Fibroblast of lung (primary cell): Measurements from ENCODE around the gene SCFD2. TPM values are rescaled to one million over a fixed set of nuclear protein-coding genes. Genes with fewer than 3 reads are reported as not detected.

Experiments
- DNase-seq, 2 donors: peaks; one replicate each; pipeline versions ENCODE4 v3.0.0 to v3.0.0-alpha.2; 2010; ENCODE audit warnings: low read depth in 2 of 2
- H2AFZ ChIP-seq: 2 replicates; pipeline ENCODE4 v1.5.1; 2012; ENCODE audit warnings: low read length, control low read depth, inconsistent platforms
- H3K27ac ChIP-seq: 2 replicates; pipeline ENCODE4 v1.5.1; 2011; ENCODE audit warnings: low read length, control low read depth; ENCODE audit not compliant: insufficient read depth
- H3K27me3 ChIP-seq: 2 replicates; pipeline ENCODE4 v1.5.1; 2011; ENCODE audit warnings: mild to moderate bottlenecking, low read length; ENCODE audit not compliant: control insufficient read depth, insufficient read depth
- H3K36me3 ChIP-seq: 2 replicates; pipeline ENCODE4 v1.5.1; 2011; ENCODE audit warnings: low read length; ENCODE audit not compliant: control insufficient read depth, insufficient read depth
- H3K4me1 ChIP-seq: 2 replicates; pipeline ENCODE4 v1.5.1; 2011; ENCODE audit warnings: low read length; ENCODE audit not compliant: control insufficient read depth, insufficient read depth; ENCODE audit errors: extremely low read depth
- H3K4me2 ChIP-seq: 2 replicates; pipeline ENCODE4 v1.5.1; 2011; ENCODE audit warnings: low read length, control low read depth; ENCODE audit not compliant: insufficient read depth; ENCODE audit errors: extremely low read depth
- H3K4me3 ChIP-seq, 4 experiments: fragments of 200-600 bp in 1 of 4; sonication (generic) in 1 of 4; replicated peaks in 1 of 4; 2 replicates each; pipeline ENCODE4 v1.5.1; 2011 to 2016; ENCODE audit warnings: low read length in 4 of 4, low read depth in 3 of 4, mild to moderate bottlenecking in 3 of 4, control low read depth in 2 of 4, inconsistent platforms in 1 of 4, mixed read lengths in 1 of 4; ENCODE audit not compliant: insufficient read depth in 1 of 4; ENCODE audit errors: control extremely low read depth in 1 of 4
- H3K79me2 ChIP-seq: 2 replicates; pipeline ENCODE4 v1.5.1; 2012; ENCODE audit warnings: mild to moderate bottlenecking, low read length, inconsistent platforms; ENCODE audit not compliant: control insufficient read depth, insufficient read depth
- H3K9ac ChIP-seq: 2 replicates; pipeline ENCODE4 v1.5.1; 2011; ENCODE audit warnings: mild to moderate bottlenecking, low read length, control low read depth; ENCODE audit not compliant: insufficient read depth
- H3K9me3 ChIP-seq: 2 replicates; pipeline ENCODE4 v1.5.1; 2012; ENCODE audit warnings: low read depth, low read length; ENCODE audit not compliant: control insufficient read depth, insufficient read depth
- H4K20me1 ChIP-seq: 2 replicates; pipeline ENCODE4 v1.5.1; 2011; ENCODE audit warnings: low read length; ENCODE audit not compliant: control insufficient read depth, insufficient read depth; ENCODE audit errors: extremely low read depth
- CTCF ChIP-seq, 2 donors: IDR thresholded peaks in 1 of 2; conservative IDR thresholded peaks in 1 of 2; 1 replicate in 1 of 2; 2 replicates in 1 of 2; pipeline ENCODE4 v1.5.1; 2011 to 2012; ENCODE audit warnings: low read length in 2 of 2, control low read depth in 1 of 2, inconsistent platforms in 1 of 2, low read depth in 1 of 2, mild to moderate bottlenecking in 1 of 2
- EZH2 ChIP-seq: IDR thresholded peaks from 2 replicates; pipeline ENCODE4 v1.5.1; 2012; ENCODE audit warnings: low read length, control low read depth, mild to moderate bottlenecking; ENCODE audit errors: missing control alignments
- polyA plus RNA-seq, 2 donors: library from polyadenylated mRNA; depleted of rRNA in 1 of 2; stranded (reverse) in 1 of 2; unstranded in 1 of 2; fragments of >200 nt; gene quantifications; 2 replicates each; pipeline ENCODE4 v1.2.1, GENCODE V29; 2011 to 2012; ENCODE audit warnings: missing spikeins in 1 of 2
- total RNA-seq: library from RNA; depleted of rRNA; stranded (reverse); fragments of >200 nt; gene quantifications from 2 replicates; pipeline ENCODE4 v1.2.1, GENCODE V29; 2014

SCFD2 gene
- total and polyA plus RNA-seq, 2 donors (not counting 1 experiment from before 2014, with no cell fraction given), result 16.2 to 23.1 TPM

- Histone ChIP-seq H3K9ac (no peak overlapping the region), H3K36me3 (no peaks in the 10 kb centered on the region), H3K79me2 (no peaks in the 10 kb centered on the region), H3K27ac (no peak overlapping the region), H3K27me3 (no peaks in the 10 kb centered on the region), H2AFZ (no peak overlapping the region), H4K20me1 (no peaks in the 10 kb centered on the region), H3K4me2 (no peak overlapping the region), H3K4me3 (no peak overlapping the region), H3K4me1 (peaks cover 12% of the 10 kb centered on the region), H3K9me3 (no peaks in the 10 kb centered on the region)
- TF ChIP-seq CTCF (conservative IDR thresholded peaks at IDR 0.05 in 1 of 2, IDR thresholded peaks at IDR 0.05 in 1 of 2; ENCODE audit: low read depth in 1 of 2, low read length in 2 of 2) (no peak), EZH2 (no peak)
- DNase-seq, result no peak
Observed at GRCh38 chr4:52998413-52998812, 367.4 kb downstream of the SCFD2 start.

GRCh38 chr4:52997132-52997416, 368.8 kb downstream of the SCFD2 start:
- H3K27ac ChIP-seq, result no peak overlapping the region
- peak; percentile 19 to 53 for DNase-seq
- peaks cover 12% of the 10 kb centered on the region for H3K4me1 ChIP-seq
- no peak overlapping the region for H3K4me3 ChIP-seq
- no peaks in the 10 kb centered on the region for H3K36me3 ChIP-seq
- no peak overlapping the region for H3K9ac ChIP-seq
- H3K4me2 ChIP-seq, result no peak overlapping the region
- no peak overlapping the region for H2AFZ ChIP-seq
- no peaks in the 10 kb centered on the region for H3K79me2 ChIP-seq
- H3K9me3 ChIP-seq, result no peaks in the 10 kb centered on the region
- no peaks in the 10 kb centered on the region for H3K27me3 ChIP-seq
- no peaks in the 10 kb centered on the region for H4K20me1 ChIP-seq
- TF ChIP-seq CTCF (conservative IDR thresholded peaks at IDR 0.05 in 1 of 2, IDR thresholded peaks at IDR 0.05 in 1 of 2; ENCODE audit: low read depth in 1 of 2, low read length in 2 of 2) (no peak), EZH2 (no peak)

DNA sequence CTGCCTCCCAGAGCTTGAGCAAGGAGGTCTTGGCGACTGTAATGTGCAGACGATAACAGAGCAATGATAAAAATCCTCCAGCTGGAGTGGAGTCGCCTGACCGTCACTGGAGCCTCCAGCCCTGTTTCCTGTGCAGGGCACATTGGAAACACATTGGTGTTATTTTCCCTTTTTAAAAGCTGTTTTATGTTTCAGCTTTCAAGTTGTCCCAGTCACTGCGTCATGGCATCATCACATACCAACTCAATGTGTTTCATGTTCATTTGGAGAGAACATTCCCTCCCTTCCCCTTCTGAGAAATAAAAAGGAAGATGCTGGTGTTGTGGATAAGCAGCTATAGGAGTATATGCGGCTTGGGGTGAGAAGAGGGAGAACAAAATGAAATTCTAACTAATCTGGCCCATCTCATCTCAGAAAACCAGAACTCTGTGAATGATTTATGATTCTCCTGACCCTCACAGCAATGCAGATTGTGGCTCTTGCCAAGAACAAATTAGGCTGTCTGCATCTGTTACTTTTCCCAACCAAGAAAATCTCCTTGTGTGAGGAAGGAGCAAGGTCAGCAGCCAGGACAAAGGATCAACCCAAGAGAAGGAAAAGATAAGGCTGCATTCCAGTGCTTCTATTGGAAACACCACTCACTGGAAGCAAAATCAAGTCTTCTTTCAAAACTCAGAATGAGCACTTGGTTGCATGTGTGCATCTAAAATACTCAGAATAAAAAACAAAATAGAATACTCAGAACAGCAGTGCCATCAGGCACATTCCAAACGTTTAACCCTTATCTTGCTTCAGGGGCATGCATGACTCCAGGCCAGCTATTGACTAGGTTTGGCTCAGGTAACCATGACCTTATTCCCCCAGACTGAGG, 369.4 kb downstream of the SCFD2 start:
- no peak overlapping the region for H3K9ac ChIP-seq

More for the DNA sequence above, 369.4 kb downstream of the SCFD2 start:
- Histone ChIP-seq H3K27me3 (no peaks in the 10 kb centered on the region), H3K4me1 (peaks cover 12% of the 10 kb centered on the region), H2AFZ (no peak overlapping the region), H3K9me3 (no peaks in the 10 kb centered on the region), H3K27ac (peak overlapping the region; percentile 22), H3K79me2 (no peaks in the 10 kb centered on the region), H3K4me2 (peak overlapping the region; percentile 54), H3K36me3 (no peaks in the 10 kb centered on the region), H3K4me3 (no peak overlapping the region), H4K20me1 (no peaks in the 10 kb centered on the region)
- no peak for TF ChIP-seq EZH2
- no peak for TF ChIP-seq CTCF (conservative IDR thresholded peaks at IDR 0.05 in 1 of 2, IDR thresholded peaks at IDR 0.05 in 1 of 2; ENCODE audit: low read depth in 1 of 2, low read length in 2 of 2)
- peak; percentile 64 to 87 for DNase-seq
